Psoas muscle (tissue), 8 donors: ENCODE results near the gene GRM4. TPM values are rescaled to one million over a fixed set of nuclear protein-coding genes. Genes with fewer than 3 reads are reported as not detected.
"Not testable (repeated sequence)": the region's sequence is repeated elsewhere in the genome, so short reads cannot be mapped to it uniquely, and the experiment has no call there.

Experiments
- ATAC-seq, 4 donors: fragments of 200-7000 bp; cut with Tn5 transposase; one replicate each; pipeline ENCODE4 v1.9.1; 2020; ENCODE audit warnings: moderate library complexity in 3 of 4, mild to moderate bottlenecking in 2 of 4
- DNase-seq, 2 donors: peaks; one replicate each; pipeline ENCODE4 v3.0.0-alpha.2; 2020
- H3K27ac ChIP-seq: fragments of 200-600 bp; one replicate; pipeline ENCODE4 v1.8.0; 2022
- H3K27me3 ChIP-seq, 3 donors: fragments of 200-600 bp in 1 of 3; one replicate each; pipeline versions ENCODE4 v1.6.1 to v1.8.0; 2013 to 2022; ENCODE audit warnings: low read length in 2 of 3, mild to moderate bottlenecking in 2 of 3, moderate library complexity in 1 of 3; ENCODE audit not compliant: insufficient read depth in 3 of 3
- H3K36me3 ChIP-seq, 2 donors: fragments of 200-600 bp in 1 of 2; one replicate each; pipeline versions ENCODE4 v1.6.1 to v1.8.0; 2013 to 2022; ENCODE audit warnings: low read depth in 1 of 2, mild to moderate bottlenecking in 1 of 2, moderate library complexity in 1 of 2; ENCODE audit not compliant: insufficient read depth in 1 of 2
- H3K4me1 ChIP-seq: fragments of 200-600 bp; one replicate; pipeline ENCODE4 v1.8.0; 2022
- H3K4me3 ChIP-seq: fragments of 200-600 bp; one replicate; pipeline ENCODE4 v1.8.0; 2022; ENCODE audit warnings: mild to moderate bottlenecking
- H3K9me3 ChIP-seq: fragments of 200-600 bp; one replicate; pipeline ENCODE4 v1.8.0; 2022
- CTCF ChIP-seq: fragments of 200-600 bp; IDR thresholded peaks from one replicate; pipeline ENCODE4 v1.8.0; 2022; ENCODE audit warnings: antibody characterized with exemption
- WGBS, 3 donors: extraction: QIAGEN DNeasy Blood & Tissue Kit; methylation state at CpG; one replicate each; pipeline versions ENCODE4 v1.1.6 to v1.1.7; 2013; 5-methylcytosine and 5-hydroxymethylcytosine counted together
- intact Hi-C, 2 donors: fragments of 100-400 bp; cut with DNase I; formaldehyde crosslinking; loops; one replicate each; pipeline versions ENCODE4 v1.11.0 to v1.14.2; 2022
- polyA plus RNA-seq, 3 donors: library from polyadenylated mRNA; stranded (reverse); fragments of 200-250 nt; gene quantifications; one replicate each; pipeline ENCODE4 v1.2.3, GENCODE V29; 2013
- total RNA-seq, 4 donors: library from RNA; stranded (reverse); fragmentation: NEBNext Ultra II Directional in 2 of 4; extraction: Animal tissue kit (Norgen Biotek cat#: 25700) in 2 of 4; gene quantifications; one replicate each; pipeline versions ENCODE4 v1.2.1 to v1.2.4, GENCODE V29; 2021 to 2023
- donor health status: healthy with polysubstance abuse.
- donor health status: DM: no; HTN: no; CAD: no; lungs with moderate emphysema.
- donor health status: Bipolar disorder and iron deficiency.
- donor health status: healthy.
- donor health status: DM: yes; HTN: yes; CAD: no.
- donor health status: DM: no; HTN: no; CAD: no.
- donor health status: DM: no; HTN: no; CAD: no.
- donor health status: DM: yes; HTN: yes; CAD: no.

GRM4 gene
- total and polyA plus RNA-seq, 7 donors = 0.07 to 0.39 (median 0.14) TPM; not detected in 4

GRCh38 chr6:34020278-34020677 is 125.6 kb downstream of the GRM4 start:
- 87 to 92% (median 89%) methylated on average over 5 of the region's 5 CpGs for WGBS, 3 donors
- TF ChIP-seq CTCF = no peak
- intact Hi-C loops = no loop called here
- Histone ChIP-seq H3K9me3 (no peaks in the 10 kb centered on the region), H3K36me3 (no peaks in the 10 kb centered on the region), H3K4me3 (no peak overlapping the region), H3K27ac (no peak overlapping the region), H3K27me3 (peaks cover 0 to 40% (median 8%) of the 10 kb centered on the region in 3 donors), H3K4me1 (no peaks in the 10 kb centered on the region)
- ATAC-seq (peak in 1 of 4 donors; percentile 23), DNase-seq (no peak)

GRCh38 chr6:34018961-34019606 is 126.8 kb downstream of the GRM4 start:
- Histone ChIP-seq H3K4me1 (no peaks in the 10 kb centered on the region), H3K36me3 (no peaks in the 10 kb centered on the region), H3K4me3 (no peak overlapping the region), H3K9me3 (no peaks in the 10 kb centered on the region), H3K27me3 (peaks cover 0 to 40% (median 8%) of the 10 kb centered on the region in 3 donors), H3K27ac (no peak overlapping the region)
- DNase-seq (no peak), ATAC-seq (no peak)
- TF ChIP-seq CTCF = no peak
- WGBS, 3 donors = 55 to 70% (median 59%) methylated on average over 7 of the region's 7 CpGs
- intact Hi-C loops = no loop called here

GRCh38 chr6:34018026-34018425 is 127.9 kb downstream of the GRM4 start:
- 71 to 76% (median 74%) methylated on average over 6 of the region's 6 CpGs for WGBS, 3 donors
- intact Hi-C loops = no loop called here
- Histone ChIP-seq H3K27me3 (peaks cover 0 to 40% (median 8%) of the 10 kb centered on the region in 3 donors), H3K4me1 (no peaks in the 10 kb centered on the region), H3K9me3 (no peaks in the 10 kb centered on the region), H3K4me3 (no peak overlapping the region), H3K27ac (no peak overlapping the region), H3K36me3 (no peaks in the 10 kb centered on the region)
- DNase-seq (no peak), ATAC-seq (no peak)
- no peak for TF ChIP-seq CTCF

DNA sequence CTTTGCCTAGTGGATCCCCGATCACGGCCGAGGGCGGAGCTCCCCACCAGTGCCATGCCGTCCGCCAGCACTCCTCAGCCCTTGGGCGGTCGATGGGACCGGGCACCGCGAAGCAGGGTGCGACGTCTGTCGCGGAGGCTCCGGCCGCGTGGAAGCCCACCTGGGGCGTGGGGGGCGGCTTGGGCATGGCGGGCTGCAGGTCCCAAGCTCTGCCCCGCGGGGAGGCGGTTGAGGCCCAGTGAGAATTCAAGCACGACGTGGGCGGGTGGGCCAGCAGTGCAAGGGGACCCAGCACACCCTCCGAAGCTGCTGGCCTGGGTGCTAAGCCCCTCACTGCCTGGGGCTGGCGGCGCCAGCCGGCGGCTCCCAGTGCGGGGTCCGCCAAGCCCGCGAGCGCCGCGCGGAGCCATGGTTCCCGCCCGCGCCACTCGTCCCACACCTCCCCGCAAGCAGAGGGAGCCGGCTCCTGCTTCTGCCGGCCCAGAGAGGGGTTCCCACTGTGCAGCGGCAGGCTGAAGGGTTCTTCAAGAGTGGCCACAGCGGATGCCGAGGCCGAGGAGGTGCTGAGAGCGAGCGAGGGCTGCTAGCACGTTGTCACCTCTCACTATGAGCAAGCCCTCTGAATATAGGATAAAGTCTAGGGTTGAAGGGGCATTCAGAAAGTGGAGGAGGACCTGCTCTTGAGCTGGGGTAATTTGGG is 128.6 kb downstream of the GRM4 start:
- Histone ChIP-seq H3K4me1 (no peaks in the 10 kb centered on the region), H3K9me3 (no peaks in the 10 kb centered on the region), H3K27ac (no peak overlapping the region), H3K27me3 (peaks cover 0 to 36% (median 8%) of the 10 kb centered on the region in 3 donors), H3K4me3 (no peak overlapping the region), H3K36me3 (no peaks in the 10 kb centered on the region)
- 91 to 96% (median 94%) methylated on average over 41 to 54 of the region's 54 CpGs for WGBS, 3 donors
- DNase-seq = no peak
- ATAC-seq = no peak
- intact Hi-C loops = no loop called here
- TF ChIP-seq CTCF = no peak

GRCh38 chr6:34016573-34016972 is 129.3 kb downstream of the GRM4 start:
- H3K36me3 ChIP-seq, H3K9me3 ChIP-seq, intact Hi-C loops, H3K4me3 ChIP-seq, H3K4me1 ChIP-seq, H3K27ac ChIP-seq, DNase-seq, ATAC-seq: not testable (repeated sequence)
- WGBS, 3 donors = 85 to 89% (median 86%) methylated on average over 3 of the region's 3 CpGs
- peaks cover 0 to 32% (median 6%) of the 10 kb centered on the region in 3 donors for H3K27me3 ChIP-seq
